Measurements from ENCODE around the gene IRX4. TPM values are rescaled to one million over a fixed set of nuclear protein-coding genes. Genes with fewer than 3 reads are reported as not detected.

The IRX4 gene
- total and polyA plus RNA-seq, 2 of the 4 experiments (the other 2 are of a cell fraction) = not detected

DNA sequence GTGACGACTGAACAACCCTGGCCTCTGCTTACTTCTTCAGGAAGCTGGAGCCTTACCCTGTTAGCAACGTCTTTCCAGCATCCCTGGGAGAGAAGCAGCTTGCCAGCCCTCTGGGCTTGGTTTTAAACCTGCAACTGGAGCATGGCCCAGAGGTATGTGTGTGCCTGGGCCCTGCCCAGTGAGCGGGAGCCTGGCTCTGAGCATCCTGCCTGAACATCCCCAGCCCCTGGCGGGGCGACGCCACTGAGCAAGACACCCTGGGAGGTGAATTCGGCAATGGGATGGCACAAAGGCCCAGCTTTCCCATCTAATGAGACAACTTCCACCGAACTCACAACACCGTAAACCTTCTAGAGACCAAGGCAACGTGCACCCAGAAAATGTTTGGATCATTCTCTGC is 23.6 kb downstream of the IRX4 start:
- ATAC-seq (ENCODE audit: low read depth) (no peak), DNase-seq (no peak)
- WGBS, 2 experiments (ENCODE audit: extremely low coverage in 2 of 2, insufficient read length in 1 of 2) = 80% methylated on average over 2 of the region's 10 CpGs; no CpG with 5 or more reads in 1 of the 2 experiments
- H4K91ac ChIP-seq (ENCODE audit: insufficient read depth, low read depth, low read length) = no peak overlapping the region
- H3K27ac ChIP-seq (ENCODE audit: insufficient read depth, low read length) = no peak overlapping the region
- ChIA-PET POLR2A (ENCODE audit: unreplicated experiment) (no interaction called here), CTCF (no interaction called here)
- H3K18ac ChIP-seq (ENCODE audit: low read depth, low read length) = no peak overlapping the region
- no peak overlapping the region for H3K4me2 ChIP-seq (ENCODE audit: low read depth, low read length)
- TF ChIP-seq, protein P1, sequence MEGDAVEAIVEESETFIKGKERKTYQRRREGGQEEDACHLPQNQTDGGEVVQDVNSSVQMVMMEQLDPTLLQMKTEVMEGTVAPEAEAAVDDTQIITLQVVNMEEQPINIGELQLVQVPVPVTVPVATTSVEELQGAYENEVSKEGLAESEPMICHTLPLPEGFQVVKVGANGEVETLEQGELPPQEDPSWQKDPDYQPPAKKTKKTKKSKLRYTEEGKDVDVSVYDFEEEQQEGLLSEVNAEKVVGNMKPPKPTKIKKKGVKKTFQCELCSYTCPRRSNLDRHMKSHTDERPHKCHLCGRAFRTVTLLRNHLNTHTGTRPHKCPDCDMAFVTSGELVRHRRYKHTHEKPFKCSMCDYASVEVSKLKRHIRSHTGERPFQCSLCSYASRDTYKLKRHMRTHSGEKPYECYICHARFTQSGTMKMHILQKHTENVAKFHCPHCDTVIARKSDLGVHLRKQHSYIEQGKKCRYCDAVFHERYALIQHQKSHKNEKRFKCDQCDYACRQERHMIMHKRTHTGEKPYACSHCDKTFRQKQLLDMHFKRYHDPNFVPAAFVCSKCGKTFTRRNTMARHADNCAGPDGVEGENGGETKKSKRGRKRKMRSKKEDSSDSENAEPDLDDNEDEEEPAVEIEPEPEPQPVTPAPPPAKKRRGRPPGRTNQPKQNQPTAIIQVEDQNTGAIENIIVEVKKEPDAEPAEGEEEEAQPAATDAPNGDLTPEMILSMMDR (conservative IDR thresholded peaks at IDR 0.05; ENCODE audit: low read depth, low read length) = no peak
- no peak for TF ChIP-seq RFX5 (IDR thresholded peaks at IDR 0.05; ENCODE audit: low read depth, low read length)
- TF ChIP-seq RCOR1 (IDR thresholded peaks at IDR 0.05; ENCODE audit: insufficient replicate concordance, low read length) = no peak
- no peak for TF ChIP-seq BHLHE40 (IDR thresholded peaks at IDR 0.05; ENCODE audit: low read depth, low read length)
- no peak for TF ChIP-seq POLR2A (IDR thresholded peaks at IDR 0.05; ENCODE audit: low read depth, low read length)
- TF ChIP-seq FOS (IDR thresholded peaks at IDR 0.05; ENCODE audit: low read depth, low read length) = no peak
- no peak for TF ChIP-seq SMC3 (IDR thresholded peaks at IDR 0.05; ENCODE audit: low read depth, low read length)
- TF ChIP-seq, protein P2, sequence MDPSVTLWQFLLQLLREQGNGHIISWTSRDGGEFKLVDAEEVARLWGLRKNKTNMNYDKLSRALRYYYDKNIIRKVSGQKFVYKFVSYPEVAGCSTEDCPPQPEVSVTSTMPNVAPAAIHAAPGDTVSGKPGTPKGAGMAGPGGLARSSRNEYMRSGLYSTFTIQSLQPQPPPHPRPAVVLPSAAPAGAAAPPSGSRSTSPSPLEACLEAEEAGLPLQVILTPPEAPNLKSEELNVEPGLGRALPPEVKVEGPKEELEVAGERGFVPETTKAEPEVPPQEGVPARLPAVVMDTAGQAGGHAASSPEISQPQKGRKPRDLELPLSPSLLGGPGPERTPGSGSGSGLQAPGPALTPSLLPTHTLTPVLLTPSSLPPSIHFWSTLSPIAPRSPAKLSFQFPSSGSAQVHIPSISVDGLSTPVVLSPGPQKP (IDR thresholded peaks at IDR 0.05; ENCODE audit: borderline replicate concordance, low read depth, low read length) = no peak
- TF ChIP-seq RAD21 (IDR thresholded peaks at IDR 0.05; ENCODE audit: low read length) = no peak
- no peak for TF ChIP-seq MAFK (IDR thresholded peaks at IDR 0.05; ENCODE audit: low read depth, low read length)
- TF ChIP-seq MXI1 (IDR thresholded peaks at IDR 0.05; ENCODE audit: borderline replicate concordance, low read depth, low read length) = no peak
- TF ChIP-seq CHD1 (IDR thresholded peaks at IDR 0.05; ENCODE audit: low read depth, low read length) = no peak
- no peak for TF ChIP-seq CEBPB (IDR thresholded peaks at IDR 0.05; ENCODE audit: low read depth, low read length)
- TF ChIP-seq, protein P3, sequence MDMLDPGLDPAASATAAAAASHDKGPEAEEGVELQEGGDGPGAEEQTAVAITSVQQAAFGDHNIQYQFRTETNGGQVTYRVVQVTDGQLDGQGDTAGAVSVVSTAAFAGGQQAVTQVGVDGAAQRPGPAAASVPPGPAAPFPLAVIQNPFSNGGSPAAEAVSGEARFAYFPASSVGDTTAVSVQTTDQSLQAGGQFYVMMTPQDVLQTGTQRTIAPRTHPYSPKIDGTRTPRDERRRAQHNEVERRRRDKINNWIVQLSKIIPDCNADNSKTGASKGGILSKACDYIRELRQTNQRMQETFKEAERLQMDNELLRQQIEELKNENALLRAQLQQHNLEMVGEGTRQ (IDR thresholded peaks at IDR 0.05; ENCODE audit: low read depth, low read length) = no peak
- no peak for TF ChIP-seq NFE2L2 (IDR thresholded peaks at IDR 0.05; ENCODE audit: low read depth, low read length)
- TF ChIP-seq MAZ (IDR thresholded peaks at IDR 0.05; ENCODE audit: borderline replicate concordance, low read depth, low read length) = no peak
- no peak overlapping the region for H2BK5ac ChIP-seq (ENCODE audit: low read depth, low read length, poor library complexity, severe bottlenecking)
- no peak overlapping the region for H2AFZ ChIP-seq (replicated peaks; ENCODE audit: low read length, poor library complexity)
- H3K23ac ChIP-seq (ENCODE audit: low read depth, low read length) = no peak overlapping the region
- H3K4ac ChIP-seq (ENCODE audit: low read depth, low read length) = no peak overlapping the region
- no TSS peak for BruUV-seq (replicated peaks)
- intact Hi-C loops (cut with micrococcal nuclease) = no loop called here
- no peak overlapping the region for H3K56ac ChIP-seq (ENCODE audit: extremely low read depth, insufficient read depth, low read length)
- no peaks in the 10 kb centered on the region for H3K9me3 ChIP-seq (ENCODE audit: control insufficient read depth, insufficient read depth, low read length)
- no peak overlapping the region for H2AK9ac ChIP-seq (replicated peaks; ENCODE audit: low read depth, low read length, poor library complexity)
- dilution Hi-C loops (cut with HindIII; ENCODE audit: low sequenced_read_pairs, unreplicated experiment) = no loop called here
- no peaks in the 10 kb centered on the region for H3K79me1 ChIP-seq (ENCODE audit: low read depth in 1 of 2, low read length in 2 of 2)
- H3K4me1 ChIP-seq (ENCODE audit: control insufficient read depth, insufficient read depth, low read length) = no peaks in the 10 kb centered on the region
- no peak overlapping the region for H2BK120ac ChIP-seq (ENCODE audit: low read depth, low read length)
- no peaks in the 10 kb centered on the region for H3K9me1 ChIP-seq (ENCODE audit: insufficient read depth, low read length)
- in situ Hi-C loops (cut with MboI; ENCODE audit: low sequenced_read_pairs) = no loop called here
- no peak overlapping the region for H3K4me3 ChIP-seq (ENCODE audit: insufficient read depth, low read depth, low read length)
- no peak overlapping the region for H3K9ac ChIP-seq (ENCODE audit: low read depth, low read length)
- H2BK15ac ChIP-seq (ENCODE audit: low read depth, low read length) = no peak overlapping the region
- H4K8ac ChIP-seq (ENCODE audit: low read depth in 2 of 2, low read length in 2 of 2) = no peak overlapping the region
- H2AK5ac ChIP-seq (ENCODE audit: low read depth, low read length) = no peak overlapping the region
- no peak overlapping the region for H3K14ac ChIP-seq (replicated peaks; ENCODE audit: low read depth, low read length)
- H2BK20ac ChIP-seq (ENCODE audit: low read depth, low read length) = no peak overlapping the region
- no peak overlapping the region for H4K5ac ChIP-seq (ENCODE audit: low read depth, low read length)
- H3K36me3 ChIP-seq (ENCODE audit: control insufficient read depth, insufficient read depth, low read length) = no peaks in the 10 kb centered on the region
- peaks cover 47% of the 10 kb centered on the region for H3K27me3 ChIP-seq (ENCODE audit: control insufficient read depth, insufficient read depth, low read length)
- no peaks in the 10 kb centered on the region for H4K20me1 ChIP-seq (ENCODE audit: insufficient read depth, low read length)
